ENCODE results near the gene PRSS36. TPM values are rescaled to one million over a fixed set of nuclear protein-coding genes. Genes with fewer than 3 reads are reported as not detected.

The PRSS36 gene
- total RNA-seq, 1 donor from 2014 or later, result 0.60 TPM

GRCh38 chr16:31114468-31114867, 35.4 kb downstream of the PRSS36 start:
- Mint-ChIP-seq H3K4me1 (peaks cover 25% of the 10 kb centered on the region), H3K4me3 (no peak overlapping the region), H3K27me3 (no peaks in the 10 kb centered on the region), H3K27ac (no peak overlapping the region), H3K36me3 (ENCODE audit: low read depth) (peaks cover 47% of the 10 kb centered on the region), H3K9me3 (no peaks in the 10 kb centered on the region)
- ChIA-PET POLR2A (interaction anchor here (0.7 kb wide), 1 partner anchor 82 kb away, joined by 5 read pairs; no protein-coding TSS in a partner anchor), CTCF (no interaction called here)
- ATAC-seq (ENCODE audit: low read depth) (no peak), DNase-seq (no peak)
- intact Hi-C loops (cut with micrococcal nuclease), result loop anchor here (10.0 kb wide), 1 partner anchor 220 kb away; no protein-coding TSS in a partner anchor
- TF ChIP-seq CTCF (IDR thresholded peaks at IDR 0.05), result no peak

DNA sequence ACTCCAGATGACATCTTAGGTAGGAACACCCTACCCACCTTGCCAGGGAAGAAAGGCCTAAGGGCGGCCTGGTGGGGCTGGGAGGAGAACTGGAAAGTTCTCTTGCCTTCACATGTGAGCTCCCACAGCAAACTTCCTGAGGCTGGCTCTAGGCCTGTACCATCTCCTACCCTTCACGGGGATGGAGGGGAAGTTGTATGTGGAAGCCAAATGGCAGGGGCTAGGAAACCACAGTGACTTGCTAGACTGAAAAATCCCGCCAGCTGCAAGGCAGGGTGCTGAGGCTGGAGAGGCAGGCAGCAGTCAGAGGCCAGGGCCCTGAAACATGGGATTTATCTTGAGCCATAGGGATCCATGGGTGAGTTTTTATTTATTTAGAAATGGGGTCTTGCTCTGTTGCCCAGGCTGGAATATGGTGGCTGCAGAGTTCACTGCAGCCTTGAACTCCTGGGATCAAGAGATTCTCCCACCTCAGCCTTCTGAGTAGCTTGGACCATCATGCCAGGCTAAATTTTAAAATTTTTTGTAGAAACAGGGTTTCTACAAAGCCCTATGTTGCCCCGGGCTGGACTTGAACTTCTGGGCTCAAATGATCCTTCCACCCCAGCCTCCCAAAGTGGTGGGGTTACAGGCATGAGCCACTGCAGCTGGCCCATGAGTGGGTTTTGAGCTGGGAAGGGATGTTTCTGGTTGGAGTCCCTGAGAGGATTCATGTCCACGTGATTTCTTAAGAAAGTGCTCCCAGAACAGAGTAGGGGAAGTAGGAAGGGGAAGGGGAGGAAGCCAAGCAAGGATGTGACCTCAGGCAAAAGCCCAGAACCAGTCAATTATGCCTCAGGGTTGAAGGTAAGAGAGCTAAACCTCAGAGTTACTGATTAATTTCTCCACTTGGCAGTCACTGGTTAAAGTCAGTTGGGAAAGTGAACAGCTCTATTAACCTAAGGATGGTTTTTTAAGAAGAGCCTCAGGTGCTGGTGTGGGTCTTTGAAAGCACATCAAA, 36.4 kb downstream of the PRSS36 start:
- Mint-ChIP-seq H3K36me3 (ENCODE audit: low read depth) (peaks cover 38% of the 10 kb centered on the region), H3K27me3 (no peaks in the 10 kb centered on the region), H3K27ac (no peak overlapping the region), H3K4me1 (peaks cover 23% of the 10 kb centered on the region), H3K4me3 (no peak overlapping the region), H3K9me3 (no peaks in the 10 kb centered on the region)
- ChIA-PET CTCF (no interaction called here), POLR2A (interaction anchor here (0.6 kb wide), 1 partner anchor 10 kb away, joined by 3 read pairs; no protein-coding TSS in a partner anchor)
- no peak for ATAC-seq (ENCODE audit: low read depth)
- no peak for DNase-seq
- intact Hi-C loops (cut with micrococcal nuclease), result loop anchor here (10.0 kb wide), 1 partner anchor 221 kb away; no protein-coding TSS in a partner anchor
- TF ChIP-seq CTCF (IDR thresholded peaks at IDR 0.05), result no peak

- Mint-ChIP-seq H3K4me1 (peaks cover 21% of the 10 kb centered on the region), H3K27me3 (no peaks in the 10 kb centered on the region), H3K27ac (no peak overlapping the region), H3K4me3 (no peak overlapping the region), H3K36me3 (ENCODE audit: low read depth) (peaks cover 33% of the 10 kb centered on the region), H3K9me3 (no peaks in the 10 kb centered on the region)
- intact Hi-C loops (cut with micrococcal nuclease), result loop anchor here (10.0 kb wide), 1 partner anchor 222 kb away; no protein-coding TSS in a partner anchor
- CTCF ChIA-PET, result no interaction called here
- DNase-seq (no peak), ATAC-seq (ENCODE audit: low read depth) (no peak)
- no peak for TF ChIP-seq CTCF (IDR thresholded peaks at IDR 0.05)
- POLR2A ChIA-PET, result interaction anchor here (0.6 kb wide), 1 partner anchor 10 kb away, joined by 3 read pairs; no protein-coding TSS in a partner anchor
Observed at GRCh38 chr16:31112711-31113110, 37.2 kb downstream of the PRSS36 start.

DNA sequence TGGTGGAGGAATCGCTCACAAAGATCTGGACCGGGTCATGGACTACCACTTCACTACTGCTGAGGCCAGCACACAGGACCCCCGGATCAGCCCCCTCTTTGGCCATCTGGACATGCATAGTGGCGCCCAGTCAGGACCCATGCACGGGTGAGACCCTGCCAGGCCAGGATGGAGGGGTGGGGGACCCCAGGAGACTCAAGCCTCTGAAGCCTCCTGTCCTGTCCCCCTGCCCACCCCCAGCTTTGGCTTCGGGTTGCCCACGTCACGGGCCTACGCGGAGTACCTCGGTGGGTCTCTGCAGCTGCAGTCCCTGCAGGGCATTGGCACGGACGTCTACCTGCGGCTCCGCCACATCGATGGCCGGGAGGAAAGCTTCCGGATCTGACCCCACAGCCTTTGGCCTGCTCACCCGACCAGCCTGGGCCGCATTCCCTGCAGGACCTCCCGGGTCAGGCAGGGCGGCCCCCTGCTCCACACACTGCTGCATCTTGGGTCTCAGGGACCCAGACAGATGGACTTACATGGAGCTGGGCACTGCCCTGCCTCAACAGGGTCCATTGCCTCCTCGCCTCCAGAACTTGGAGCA, 37.9 kb downstream of the PRSS36 start:
- Mint-ChIP-seq H3K27ac (no peak overlapping the region), H3K4me3 (no peak overlapping the region), H3K9me3 (no peaks in the 10 kb centered on the region), H3K27me3 (no peaks in the 10 kb centered on the region), H3K36me3 (ENCODE audit: low read depth) (peaks cover 32% of the 10 kb centered on the region), H3K4me1 (peaks cover 24% of the 10 kb centered on the region)
- intact Hi-C loops (cut with micrococcal nuclease), result loop anchor here (10.0 kb wide), 1 partner anchor 223 kb away; no protein-coding TSS in a partner anchor
- ChIA-PET CTCF (no interaction called here), POLR2A (no interaction called here)
- no peak for TF ChIP-seq CTCF (IDR thresholded peaks at IDR 0.05)
- no peak for ATAC-seq (ENCODE audit: low read depth)
- DNase-seq, result no peak

Measured in activated B cell treated with CpG ODN at 0.5 μM for 24 hours (primary cell).